Transverse colon (tissue), 4 donors: ENCODE results near the gene E2F2. TPM values are rescaled to one million over a fixed set of nuclear protein-coding genes. Genes with fewer than 3 reads are reported as not detected.
"Not testable (repeated sequence)": the region's sequence is repeated elsewhere in the genome, so short reads cannot be mapped to it uniquely, and the experiment has no call there.

ENCODE experiments used
- DNase-seq: peaks from one replicate; pipeline ENCODE4 v3.0.0-alpha.2; 2019
- H3K27ac ChIP-seq, 4 donors: fragments of 200-600 bp; sonication (generic); 2 replicates each; pipeline ENCODE4 v1.5.1; 2016 to 2018; ENCODE audit warnings: inconsistent platforms in 4 of 4
- H3K27me3 ChIP-seq: fragments of 200-600 bp; sonication (generic); 2 replicates; pipeline ENCODE4 v1.5.1; 2017; ENCODE audit warnings: inconsistent platforms
- H3K36me3 ChIP-seq, 4 donors: fragments of 200-600 bp; sonication (generic); 2 replicates each; pipeline ENCODE4 v1.5.1; 2017 to 2019; ENCODE audit warnings: inconsistent platforms in 4 of 4
- H3K4me1 ChIP-seq, 4 donors: fragments of 200-600 bp; sonication (generic); 2 replicates each; pipeline ENCODE4 v1.5.1; 2017 to 2020; ENCODE audit warnings: inconsistent platforms in 4 of 4
- H3K4me3 ChIP-seq, 4 donors: fragments of 200-600 bp; sonication (generic); 1 replicate in 1 of 4; 2 replicates in 3 of 4; pipeline versions ENCODE4 v1.5.1 to v1.6.1; 2017 to 2019; ENCODE audit warnings: inconsistent platforms in 4 of 4
- H3K9me3 ChIP-seq, 2 donors: fragments of 200-600 bp; sonication (generic); 2 replicates each; pipeline ENCODE4 v1.5.1; 2017 to 2019; ENCODE audit warnings: inconsistent platforms in 2 of 2
- EP300 ChIP-seq: sonication (generic); formaldehyde crosslinking; IDR thresholded peaks from one replicate; pipeline ENCODE4 v1.6.1; 2017; ENCODE audit warnings: antibody characterized with exemption, low read depth
- POLR2A ChIP-seq: fragments of 450-650 bp; IDR thresholded peaks from one replicate; pipeline ENCODE4 v1.6.1; 2016; ENCODE audit warnings: antibody characterized with exemption, mild to moderate bottlenecking, moderate library complexity
- POLR2AphosphoS5 ChIP-seq, 3 donors: sonication (generic); formaldehyde crosslinking; IDR thresholded peaks; one replicate each; pipeline ENCODE4 v1.6.1; 2016; ENCODE audit warnings: antibody characterized with exemption in 3 of 3
- WGBS, 2 donors: methylation state at CpG; one replicate each; pipeline ENCODE4 v1.1.5; 2018; ENCODE audit warnings: low coverage in 1 of 2; 5-methylcytosine and 5-hydroxymethylcytosine counted together
- in situ Hi-C, 4 donors: fragments of 200-750 bp; cut with MboI; loops; one replicate each; pipeline versions ENCODE4 v1.15.0 to v1.15.1; 2017; ENCODE audit warnings: low sequenced_read_pairs in 3 of 4, low pct_ligation_motif_present in 1 of 4, low pct_unique_long_range_greater_than_20kb in 1 of 4
- intact Hi-C: fragments of 100-400 bp; cut with DNase I; formaldehyde crosslinking; loops from one replicate; pipeline ENCODE4 v1.15.1; 2023; ENCODE audit warnings: low total_unique reads
- total RNA-seq, 4 donors: library from RNA; depleted of rRNA; stranded (reverse); fragments of >200 nt; gene quantifications; one replicate each; pipeline ENCODE4 v1.1.0, GENCODE V29; 2016
- TF ChIP-seq, protein P1 (sequence below), 5 experiments: fragments of 200-600 bp in 3 of 5; fragments of 450-650 bp in 2 of 5; sonication (generic) in 3 of 5; IDR thresholded peaks; 1 replicate in 2 of 5; 2 replicates in 3 of 5; pipeline ENCODE4 v1.5.1; 2016 to 2017; ENCODE audit warnings: antibody characterized with exemption in 5 of 5, inconsistent platforms in 3 of 5, mild to moderate bottlenecking in 2 of 5, moderate library complexity in 1 of 5

Gene E2F2
- total RNA-seq, 4 donors from 2014 or later, result 6.7 to 11.6 (median 8.9) TPM

DNA sequence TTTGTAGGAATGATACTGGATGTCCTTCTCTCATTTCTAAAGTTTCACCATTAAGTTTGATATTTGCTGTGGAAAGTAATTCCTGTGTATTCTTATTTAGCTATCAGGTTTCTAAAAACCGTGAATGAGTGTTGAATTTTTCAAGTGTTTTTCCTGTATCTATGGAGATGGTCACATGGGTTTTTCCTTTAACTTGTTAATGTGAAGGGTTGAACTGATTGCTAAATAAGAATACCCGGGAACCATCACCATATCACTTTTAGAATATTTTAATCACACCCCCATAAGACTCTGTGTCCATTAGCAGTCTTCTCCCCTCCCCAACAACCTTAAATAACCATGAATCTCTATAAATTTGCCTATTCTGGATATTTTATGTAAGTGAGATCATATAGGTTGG, 30.6 kb downstream of the E2F2 start:
- DNase-seq, result no peak
- Histone ChIP-seq H3K36me3 (no peaks in the 10 kb centered on the region), H3K4me1 (peaks cover 0 to 15% (median 2%) of the 10 kb centered on the region in 4 donors), H3K9me3 (no peaks in the 10 kb centered on the region), H3K4me3 (no peak overlapping the region), H3K27ac (peak overlapping the region in 2 of 4 donors; percentile 21 to 46), H3K27me3 (no peaks in the 10 kb centered on the region)
- TF ChIP-seq EP300 (no peak), POLR2A (no peak), POLR2AphosphoS5 (IDR thresholded peaks at IDR 0.05) (no peak)
- TF ChIP-seq, protein P1, sequence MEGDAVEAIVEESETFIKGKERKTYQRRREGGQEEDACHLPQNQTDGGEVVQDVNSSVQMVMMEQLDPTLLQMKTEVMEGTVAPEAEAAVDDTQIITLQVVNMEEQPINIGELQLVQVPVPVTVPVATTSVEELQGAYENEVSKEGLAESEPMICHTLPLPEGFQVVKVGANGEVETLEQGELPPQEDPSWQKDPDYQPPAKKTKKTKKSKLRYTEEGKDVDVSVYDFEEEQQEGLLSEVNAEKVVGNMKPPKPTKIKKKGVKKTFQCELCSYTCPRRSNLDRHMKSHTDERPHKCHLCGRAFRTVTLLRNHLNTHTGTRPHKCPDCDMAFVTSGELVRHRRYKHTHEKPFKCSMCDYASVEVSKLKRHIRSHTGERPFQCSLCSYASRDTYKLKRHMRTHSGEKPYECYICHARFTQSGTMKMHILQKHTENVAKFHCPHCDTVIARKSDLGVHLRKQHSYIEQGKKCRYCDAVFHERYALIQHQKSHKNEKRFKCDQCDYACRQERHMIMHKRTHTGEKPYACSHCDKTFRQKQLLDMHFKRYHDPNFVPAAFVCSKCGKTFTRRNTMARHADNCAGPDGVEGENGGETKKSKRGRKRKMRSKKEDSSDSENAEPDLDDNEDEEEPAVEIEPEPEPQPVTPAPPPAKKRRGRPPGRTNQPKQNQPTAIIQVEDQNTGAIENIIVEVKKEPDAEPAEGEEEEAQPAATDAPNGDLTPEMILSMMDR (IDR thresholded peaks at IDR 0.05), result no peak
- WGBS, 2 donors, result 30 to 44% methylated on average over 1 to 2 of the region's 2 CpGs
- intact Hi-C loops, result no loop called here
- in situ Hi-C loops, result no loop called here

DNA sequence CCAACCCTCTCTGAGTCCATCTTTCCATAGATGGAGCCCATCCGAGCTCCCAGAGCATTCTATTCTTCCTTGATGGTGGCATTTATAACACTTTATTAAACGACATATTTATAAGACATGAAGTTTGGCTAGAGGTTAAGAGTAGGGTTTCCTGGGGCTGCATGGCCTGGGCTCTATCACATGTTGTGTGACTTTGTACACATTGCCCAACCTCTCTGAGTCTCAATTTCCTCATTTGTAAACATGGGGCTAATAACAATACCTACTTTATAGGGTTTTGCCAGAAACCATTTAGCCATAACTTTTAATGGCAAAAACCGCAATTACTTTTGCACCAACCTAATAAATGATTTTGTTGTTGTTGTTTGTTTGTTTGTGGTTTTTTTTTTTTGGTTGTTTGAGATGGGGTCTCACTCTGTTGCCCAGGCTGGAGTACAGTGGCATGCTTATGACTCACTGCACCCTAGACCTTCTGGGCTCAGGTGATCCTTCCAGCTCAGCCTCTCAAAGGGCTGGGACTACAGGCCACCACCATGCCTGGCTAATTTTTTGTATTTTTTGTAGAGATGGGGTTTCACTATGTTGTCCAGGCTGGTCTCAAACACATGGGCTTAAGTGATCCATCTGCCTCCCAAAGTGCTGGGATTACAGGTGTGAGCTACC, 33.1 kb downstream of the E2F2 start:
- no peaks in the 10 kb centered on the region for H3K27me3 ChIP-seq
- no peaks in the 10 kb centered on the region for H3K9me3 ChIP-seq
- H3K4me1 ChIP-seq, result peaks cover 0 to 15% (median 2%) of the 10 kb centered on the region in 4 donors
- H3K27ac ChIP-seq, result no peak overlapping the region
- in situ Hi-C loops, result loop anchor here in 2 of 4 donors (5.0 kb wide), 2 partner anchors 39 to 44 kb away; no protein-coding TSS in a partner anchor
- no peak for DNase-seq
- no peak for TF ChIP-seq POLR2A
- H3K4me3 ChIP-seq, result no peak overlapping the region
- no peaks in the 10 kb centered on the region for H3K36me3 ChIP-seq
- WGBS, 2 donors, result 72 to 73% methylated on average over 2 to 3 of the region's 3 CpGs
- intact Hi-C loops, result loop anchor here (2.0 kb wide), 1 partner anchor 41 kb away; no protein-coding TSS in a partner anchor

DNA sequence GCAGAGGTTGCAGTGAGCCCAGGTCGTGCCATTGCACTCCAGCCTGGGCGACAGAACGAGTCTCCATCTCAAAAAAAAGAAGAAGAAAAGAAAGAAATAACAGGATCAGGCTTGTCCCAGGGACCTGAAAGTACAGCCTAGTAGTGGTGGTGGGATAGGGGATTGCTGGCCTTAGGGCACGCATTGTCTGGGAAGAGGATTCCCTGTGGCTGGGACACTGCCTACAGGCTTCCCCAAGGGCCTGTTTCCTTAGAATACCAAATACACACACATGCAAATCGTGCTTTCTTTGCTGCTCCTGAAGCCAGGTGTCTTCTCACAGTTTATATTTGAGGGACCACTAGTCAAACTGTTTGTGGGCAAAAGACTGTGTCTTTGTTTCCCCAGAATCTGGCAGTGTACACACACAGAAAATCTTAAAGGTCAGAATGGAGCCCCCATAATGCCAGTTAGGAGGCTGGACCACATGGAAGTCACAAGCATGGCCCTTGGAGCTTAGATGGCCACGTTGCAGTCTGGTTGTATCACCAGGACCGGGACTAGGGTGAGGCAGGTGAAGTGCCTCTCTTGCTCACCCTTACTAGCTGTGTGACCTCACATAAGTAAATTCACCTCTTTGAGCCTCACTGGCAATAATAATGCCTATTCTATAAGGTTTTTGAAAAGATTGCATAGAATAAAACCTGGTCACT, 34.4 kb downstream of the E2F2 start:
- Histone ChIP-seq H3K27me3 (no peaks in the 10 kb centered on the region), H3K4me3 (no peak overlapping the region), H3K9me3 (no peaks in the 10 kb centered on the region), H3K27ac (no peak overlapping the region), H3K36me3 (no peaks in the 10 kb centered on the region), H3K4me1 (peaks cover 0 to 15% (median 2%) of the 10 kb centered on the region in 4 donors)
- intact Hi-C loops (loop anchor here (2.0 kb wide), 1 partner anchor 42 kb away; no protein-coding TSS in a partner anchor), in situ Hi-C loops (loop anchor here in 2 of 4 donors (5.0 kb wide), 2 partner anchors 41 to 46 kb away; no protein-coding TSS in a partner anchor)
- TF ChIP-seq, protein P1 (IDR thresholded peaks at IDR 0.05), result no peak
- TF ChIP-seq EP300, result no peak
- no peak for TF ChIP-seq POLR2A
- no peak for TF ChIP-seq POLR2AphosphoS5 (IDR thresholded peaks at IDR 0.05)
- DNase-seq, result no peak
- WGBS, 2 donors, result 72% methylated on average over 7 of the region's 7 CpGs; no CpG with 5 or more reads in 1 of the 2 donors

DNA sequence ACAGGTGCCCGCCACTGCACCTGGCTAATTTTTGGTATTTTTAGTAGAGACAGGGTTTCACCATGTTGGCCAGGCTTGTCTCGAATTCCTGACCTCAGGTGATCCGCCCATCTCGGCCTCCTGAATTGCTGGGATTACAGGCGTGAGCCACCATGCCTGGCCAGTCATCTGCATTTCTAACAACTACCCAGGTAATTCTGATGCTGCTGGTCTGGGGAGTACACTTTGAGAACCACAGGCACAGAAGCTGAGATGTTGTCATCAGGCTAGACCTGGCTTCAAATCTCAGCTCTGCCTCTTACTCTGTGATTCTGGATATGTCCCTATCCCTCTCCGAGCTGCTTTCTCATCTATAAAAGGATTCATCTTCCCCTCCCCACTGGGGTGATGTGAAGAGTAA, 36.2 kb downstream of the E2F2 start:
- H3K36me3 ChIP-seq, H3K27me3 ChIP-seq, H3K9me3 ChIP-seq, H3K27ac ChIP-seq, intact Hi-C loops, DNase-seq, H3K4me3 ChIP-seq: not testable (repeated sequence)
- in situ Hi-C loops, result loop anchor here in 2 of 4 donors (5.0 kb wide), 2 partner anchors 42 to 47 kb away; no protein-coding TSS in a partner anchor
- 82 to 89% methylated on average over 4 to 6 of the region's 6 CpGs for WGBS, 2 donors
- peaks cover 0 to 11% (median 2%) of the 10 kb centered on the region in 4 donors for H3K4me1 ChIP-seq

DNA sequence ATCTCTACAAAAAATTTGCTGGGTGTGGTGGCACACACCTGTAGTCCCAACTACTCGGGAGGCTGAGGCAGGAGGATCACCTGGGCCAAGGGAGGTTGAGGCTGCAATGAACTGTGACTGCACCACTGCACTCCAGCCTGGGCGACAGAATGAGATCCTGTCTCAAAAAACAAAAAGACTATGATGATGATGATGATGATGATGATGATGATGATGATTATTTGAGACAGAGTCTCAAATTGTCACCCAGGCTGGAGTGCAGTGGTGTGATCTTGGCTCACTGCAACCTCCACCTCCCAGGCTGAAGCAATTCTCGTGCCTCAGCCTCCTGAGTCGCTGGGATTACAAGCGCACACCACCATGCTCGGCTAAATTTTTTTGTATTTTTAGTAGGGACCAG, 38.3 kb downstream of the E2F2 start:
- H3K27me3 ChIP-seq, H3K36me3 ChIP-seq, H3K4me3 ChIP-seq, H3K9me3 ChIP-seq, H3K4me1 ChIP-seq, DNase-seq, H3K27ac ChIP-seq, intact Hi-C loops, in situ Hi-C loops: not testable (repeated sequence)
- 85 to 87% methylated on average over 3 to 6 of the region's 6 CpGs for WGBS, 2 donors
